Endothelial cell of umbilical vein (primary cell): Measurements from ENCODE around the gene PLXNB2. TPM values are rescaled to one million over a fixed set of nuclear protein-coding genes. Genes with fewer than 3 reads are reported as not detected.

Experiments
- BruUV-seq: library from RNA; stranded (reverse); fragments of 400-500 nt; replicated peaks from 2 replicates; lab custom pipeline; 2021; lab: Mats Ljungman, UMichigan
- CTCF ChIA-PET: fragments of 300-600, 350-600 bp; sonication (Branson Sonifier 250); formaldehyde crosslinking; loops from one replicate; lab custom pipeline; 2021; ENCODE audit warnings: antibody characterized with exemption, inconsistent platforms; lab: Charles Lee
- POLR2A ChIA-PET: fragments of 300-600, 350-600 bp; sonication (Branson Sonifier 250); formaldehyde crosslinking; loops from one replicate; lab custom pipeline; 2021; ENCODE audit warnings: antibody characterized with exemption, inconsistent platforms; lab: Charles Lee
- DNase-seq: peaks from one replicate; pipeline ENCODE4 v3.0.0-alpha.2; 2011; ENCODE audit warnings: low read depth, low spot score
- FAIRE-seq: peaks from 2 replicates; lab custom pipeline; 2011; peaks lifted over from hg19 to GRCh38; lab: Jason Lieb, UNC
- H2AFZ ChIP-seq: 2 replicates; pipeline ENCODE4 v1.6.0; 2012; ENCODE audit warnings: low read depth, low read length, control low read depth, inconsistent platforms
- H3K27ac ChIP-seq: 2 replicates; pipeline ENCODE4 v1.5.1; 2011; ENCODE audit warnings: low read depth, mild to moderate bottlenecking, control low read depth, low read length, moderate library complexity; ENCODE audit not compliant: insufficient read depth
- H3K27me3 ChIP-seq, 2 experiments: 2 replicates each; pipeline versions ENCODE4 v1.6.0 to v1.6.1; 2011; ENCODE audit warnings: low read length in 2 of 2, mixed read lengths in 1 of 2; ENCODE audit not compliant: control insufficient read depth in 2 of 2, insufficient read depth in 2 of 2
- H3K36me3 ChIP-seq, 2 experiments: 2 replicates in 1 of 2; 3 replicates in 1 of 2; pipeline ENCODE4 v1.5.1; 2011; ENCODE audit warnings: low read length in 2 of 2, mild to moderate bottlenecking in 1 of 2, moderate library complexity in 1 of 2; ENCODE audit not compliant: control insufficient read depth in 2 of 2, insufficient read depth in 2 of 2; ENCODE audit errors: extremely low read depth in 1 of 2
- H3K4me1 ChIP-seq: 3 replicates; pipeline ENCODE4 v1.5.1; 2011; ENCODE audit warnings: mild to moderate bottlenecking, low read length; ENCODE audit not compliant: control insufficient read depth, insufficient read depth; ENCODE audit errors: extremely low read depth
- H3K4me2 ChIP-seq: 2 replicates; pipeline ENCODE4 v1.6.1; 2011; ENCODE audit warnings: low read length, control low read depth, mixed read lengths; ENCODE audit not compliant: insufficient read depth
- H3K4me3 ChIP-seq, 3 experiments: fragments of 200-600 bp in 1 of 3; sonication (generic), shearing (Covaris generic) in 1 of 3; replicated peaks in 1 of 3; 2 replicates each; pipeline ENCODE4 v1.5.1; 2011 to 2016; ENCODE audit warnings: control low read depth in 3 of 3, low read length in 3 of 3, mild to moderate bottlenecking in 2 of 3, inconsistent platforms in 1 of 3, low read depth in 1 of 3, moderate library complexity in 1 of 3; ENCODE audit not compliant: insufficient read depth in 1 of 3
- H3K79me2 ChIP-seq: 2 replicates; pipeline ENCODE4 v1.6.0; 2012; ENCODE audit warnings: low read length, inconsistent platforms; ENCODE audit not compliant: control insufficient read depth, insufficient read depth
- H3K9ac ChIP-seq: replicated peaks from 2 replicates; pipeline ENCODE3; 2011; ENCODE audit warnings: low read length, control low read depth; ENCODE audit not compliant: insufficient read depth; ENCODE audit errors: extremely low read depth
- H3K9me1 ChIP-seq: replicated peaks from 3 replicates; pipeline ENCODE4 v1.6.0; 2011; ENCODE audit warnings: mild to moderate bottlenecking, low read length; ENCODE audit not compliant: control insufficient read depth, insufficient read depth; ENCODE audit errors: extremely low read depth
- H3K9me3 ChIP-seq: replicated peaks from 2 replicates; pipeline ENCODE4 v1.5.1; 2012; ENCODE audit warnings: low read length, inconsistent platforms; ENCODE audit not compliant: control insufficient read depth, insufficient read depth
- H4K20me1 ChIP-seq: replicated peaks from 2 replicates; pipeline ENCODE3; 2011; ENCODE audit warnings: mild to moderate bottlenecking, low read length; ENCODE audit not compliant: control insufficient read depth, insufficient read depth; ENCODE audit errors: extremely low read depth
- EZH2 ChIP-seq: IDR thresholded peaks from 2 replicates; pipeline ENCODE4 v1.6.1; 2012; ENCODE audit warnings: borderline replicate concordance, low read depth, mild to moderate bottlenecking, moderate library complexity, low read length, inconsistent platforms; ENCODE audit not compliant: severe bottlenecking
- FOS ChIP-seq: IDR thresholded peaks from 2 replicates; pipeline ENCODE4 v1.6.1; 2011; ENCODE audit warnings: mild to moderate bottlenecking, low read length, moderate library complexity, borderline replicate concordance; ENCODE audit not compliant: insufficient read depth
- GATA2 ChIP-seq: IDR thresholded peaks from 2 replicates; pipeline ENCODE4 v1.7.0; 2011; ENCODE audit warnings: low read depth, mild to moderate bottlenecking, moderate library complexity, mixed read lengths, low read length; ENCODE audit not compliant: insufficient read length, insufficient read depth
- JUN ChIP-seq: IDR thresholded peaks from 2 replicates; pipeline ENCODE4 v1.6.1; 2011; ENCODE audit warnings: borderline replicate concordance, low read depth; ENCODE audit not compliant: insufficient read length, insufficient read depth
- MAX ChIP-seq: IDR thresholded peaks from 2 replicates; pipeline ENCODE4 v1.6.1; 2011; ENCODE audit not compliant: insufficient read depth, insufficient read length
- MYC ChIP-seq: IDR thresholded peaks from one replicate; pipeline ENCODE4 v1.6.1; 2011; ENCODE audit warnings: mild to moderate bottlenecking, low read depth, low read length
- POLR2A ChIP-seq: IDR thresholded peaks from 2 replicates; pipeline ENCODE4 v1.6.1; 2012; ENCODE audit warnings: low read depth, mild to moderate bottlenecking, control low read depth, low read length
- POLR2AphosphoS5 ChIP-seq: IDR thresholded peaks from 2 replicates; pipeline ENCODE4 v1.6.1; 2012; ENCODE audit warnings: low read depth, mild to moderate bottlenecking, control low read depth, low read length, moderate library complexity; ENCODE audit not compliant: insufficient read depth
- dilution Hi-C: fragments of 300-500 bp; cut with MboI; formaldehyde crosslinking; loops from one replicate; pipeline ENCODE4 v1.15.0; 2019; ENCODE audit warnings: low sequenced_read_pairs; ENCODE audit not compliant: extremely low pct_ligation_motif_present
- intact Hi-C: fragments of 100-400 bp; cut with micrococcal nuclease; formaldehyde crosslinking; loops from one replicate; pipeline ENCODE4 v1.10.0; 2022
- polyA plus RNA-seq, 4 experiments: library from polyadenylated mRNA; depleted of rRNA in 3 of 4; stranded (reverse) in 3 of 4; unstranded in 1 of 4; fragments of >200 nt; gene quantifications; 2 replicates each; pipeline versions ENCODE4 v1.2.1 to v1.2.3, GENCODE V29; 2011 to 2012; ENCODE audit warnings: missing spikeins in 1 of 4
- total RNA-seq: library from RNA; stranded (reverse); gene quantifications from 2 replicates; pipeline ENCODE4 v1.2.3, GENCODE V29; 2021
- TF ChIP-seq, protein P1 (sequence below), 2 donors: IDR thresholded peaks; 1 replicate in 1 of 2; 2 replicates in 1 of 2; pipeline ENCODE4 v1.5.1; 2011; ENCODE audit warnings: low read length in 2 of 2, mild to moderate bottlenecking in 2 of 2, moderate library complexity in 2 of 2, control low read depth in 1 of 2, inconsistent platforms in 1 of 2, low read depth in 1 of 2; ENCODE audit not compliant: insufficient read depth in 1 of 2; ENCODE audit errors: extremely low read depth in 1 of 2

The PLXNB2 gene
- total and polyA plus RNA-seq, 2 donors (not counting 3 experiments of a cell fraction or from before 2014, with no cell fraction given) = 82.3 to 139 TPM

DNA sequence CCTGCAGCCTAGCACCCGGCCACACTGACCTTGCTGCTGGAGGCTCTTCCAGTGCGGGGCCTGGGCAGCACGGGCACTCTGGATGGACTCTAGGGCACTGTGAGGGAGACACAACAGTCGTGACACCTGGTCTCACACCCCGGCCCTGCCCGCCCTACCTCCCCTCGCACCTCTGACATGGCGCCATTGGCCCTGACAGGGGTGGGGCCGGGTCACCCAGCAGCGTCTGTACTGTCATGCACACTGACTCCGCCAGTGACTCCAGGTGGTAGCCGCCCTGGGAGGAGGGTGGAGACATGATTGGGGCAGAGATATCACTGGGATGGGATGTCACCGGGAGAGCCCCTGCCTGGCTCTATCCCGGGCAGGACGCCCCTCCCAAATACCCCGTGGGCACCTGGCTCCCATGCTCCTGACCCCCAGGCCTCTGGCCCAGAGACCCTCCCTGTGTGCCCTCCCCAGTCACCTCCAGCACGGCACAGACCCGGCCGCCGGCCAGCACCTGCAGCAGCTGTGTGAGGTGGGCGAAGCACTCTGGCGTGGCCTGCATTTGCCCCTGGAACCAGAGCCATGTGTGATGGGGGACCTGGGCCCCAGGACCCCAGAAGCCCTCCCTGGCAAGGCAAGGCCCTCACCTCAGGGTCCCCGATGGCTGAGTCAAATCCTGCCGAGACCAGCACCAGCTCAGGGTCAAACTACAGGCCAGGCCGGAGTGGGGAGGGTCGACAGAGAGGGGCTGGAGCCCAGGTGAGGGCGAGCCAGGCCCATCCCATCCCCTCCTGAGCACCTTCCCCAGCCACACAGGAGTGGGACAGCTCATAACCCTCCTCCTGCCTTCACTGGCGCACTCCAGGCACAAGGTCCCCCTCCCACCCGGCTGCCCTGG lies 59.0 kb downstream of the PLXNB2 start:
- dilution Hi-C loops (no loop called here), intact Hi-C loops (no loop called here)
- BruUV-seq = no TSS peak
- Histone ChIP-seq H3K4me1 (peaks cover 25% of the 10 kb centered on the region), H3K4me2 (no peak overlapping the region), H3K9me3 (no peaks in the 10 kb centered on the region), H3K9ac (no peak overlapping the region), H4K20me1 (no peaks in the 10 kb centered on the region), H3K9me1 (no peaks in the 10 kb centered on the region), H3K36me3 (peaks cover 0 to 8% of the 10 kb centered on the region in 2 experiments), H3K27ac (no peak overlapping the region), H3K27me3 (no peaks in the 10 kb centered on the region), H3K79me2 (peaks cover 20% of the 10 kb centered on the region), H2AFZ (no peak overlapping the region), H3K4me3 (no peak overlapping the region)
- CTCF ChIA-PET = interaction anchor here (1.0 kb wide), 1 partner anchor 19 kb away, joined by 3 read pairs; no protein-coding TSS in a partner anchor
- FAIRE-seq (no peak), DNase-seq (no peak)
- TF ChIP-seq GATA2 = no peak
- TF ChIP-seq MYC = no peak
- no peak for TF ChIP-seq FOS
- TF ChIP-seq MAX = no peak
- no peak for TF ChIP-seq EZH2
- no peak for TF ChIP-seq JUN
- TF ChIP-seq POLR2AphosphoS5 = no peak
- no peak for TF ChIP-seq POLR2A
- TF ChIP-seq, protein P1, sequence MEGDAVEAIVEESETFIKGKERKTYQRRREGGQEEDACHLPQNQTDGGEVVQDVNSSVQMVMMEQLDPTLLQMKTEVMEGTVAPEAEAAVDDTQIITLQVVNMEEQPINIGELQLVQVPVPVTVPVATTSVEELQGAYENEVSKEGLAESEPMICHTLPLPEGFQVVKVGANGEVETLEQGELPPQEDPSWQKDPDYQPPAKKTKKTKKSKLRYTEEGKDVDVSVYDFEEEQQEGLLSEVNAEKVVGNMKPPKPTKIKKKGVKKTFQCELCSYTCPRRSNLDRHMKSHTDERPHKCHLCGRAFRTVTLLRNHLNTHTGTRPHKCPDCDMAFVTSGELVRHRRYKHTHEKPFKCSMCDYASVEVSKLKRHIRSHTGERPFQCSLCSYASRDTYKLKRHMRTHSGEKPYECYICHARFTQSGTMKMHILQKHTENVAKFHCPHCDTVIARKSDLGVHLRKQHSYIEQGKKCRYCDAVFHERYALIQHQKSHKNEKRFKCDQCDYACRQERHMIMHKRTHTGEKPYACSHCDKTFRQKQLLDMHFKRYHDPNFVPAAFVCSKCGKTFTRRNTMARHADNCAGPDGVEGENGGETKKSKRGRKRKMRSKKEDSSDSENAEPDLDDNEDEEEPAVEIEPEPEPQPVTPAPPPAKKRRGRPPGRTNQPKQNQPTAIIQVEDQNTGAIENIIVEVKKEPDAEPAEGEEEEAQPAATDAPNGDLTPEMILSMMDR (IDR thresholded peaks at IDR 0.05; ENCODE audit: extremely low read depth in 1 of 2, insufficient read depth in 1 of 2, low read depth in 1 of 2, low read length in 2 of 2) = no peak
- POLR2A ChIA-PET = no interaction called here
